Endothelial cell of hepatic sinusoid (primary cell): Measurements from ENCODE around the gene VWA5B1.
"Not testable (repeated sequence)": the region's sequence is repeated elsewhere in the genome, so short reads cannot be mapped to it uniquely, and the experiment has no call there.

Experiments used
- in situ Hi-C: cut with HindIII; loops from 2 replicates; pipeline ENCODE4 v1.10.0; 2017; ENCODE audit warnings: low sequenced_read_pairs

The VWA5B1 gene, protein sequence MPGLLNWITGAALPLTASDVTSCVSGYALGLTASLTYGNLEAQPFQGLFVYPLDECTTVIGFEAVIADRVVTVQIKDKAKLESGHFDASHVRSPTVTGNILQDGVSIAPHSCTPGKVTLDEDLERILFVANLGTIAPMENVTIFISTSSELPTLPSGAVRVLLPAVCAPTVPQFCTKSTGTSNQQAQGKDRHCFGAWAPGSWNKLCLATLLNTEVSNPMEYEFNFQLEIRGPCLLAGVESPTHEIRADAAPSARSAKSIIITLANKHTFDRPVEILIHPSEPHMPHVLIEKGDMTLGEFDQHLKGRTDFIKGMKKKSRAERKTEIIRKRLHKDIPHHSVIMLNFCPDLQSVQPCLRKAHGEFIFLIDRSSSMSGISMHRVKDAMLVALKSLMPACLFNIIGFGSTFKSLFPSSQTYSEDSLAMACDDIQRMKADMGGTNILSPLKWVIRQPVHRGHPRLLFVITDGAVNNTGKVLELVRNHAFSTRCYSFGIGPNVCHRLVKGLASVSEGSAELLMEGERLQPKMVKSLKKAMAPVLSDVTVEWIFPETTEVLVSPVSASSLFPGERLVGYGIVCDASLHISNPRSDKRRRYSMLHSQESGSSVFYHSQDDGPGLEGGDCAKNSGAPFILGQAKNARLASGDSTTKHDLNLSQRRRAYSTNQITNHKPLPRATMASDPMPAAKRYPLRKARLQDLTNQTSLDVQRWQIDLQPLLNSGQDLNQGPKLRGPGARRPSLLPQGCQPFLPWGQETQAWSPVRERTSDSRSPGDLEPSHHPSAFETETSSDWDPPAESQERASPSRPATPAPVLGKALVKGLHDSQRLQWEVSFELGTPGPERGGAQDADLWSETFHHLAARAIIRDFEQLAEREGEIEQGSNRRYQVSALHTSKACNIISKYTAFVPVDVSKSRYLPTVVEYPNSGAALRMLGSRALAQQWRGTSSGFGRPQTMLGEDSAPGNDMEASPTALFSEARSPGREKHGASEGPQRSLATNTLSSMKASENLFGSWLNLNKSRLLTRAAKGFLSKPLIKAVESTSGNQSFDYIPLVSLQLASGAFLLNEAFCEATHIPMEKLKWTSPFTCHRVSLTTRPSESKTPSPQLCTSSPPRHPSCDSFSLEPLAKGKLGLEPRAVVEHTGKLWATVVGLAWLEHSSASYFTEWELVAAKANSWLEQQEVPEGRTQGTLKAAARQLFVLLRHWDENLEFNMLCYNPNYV

DNA sequence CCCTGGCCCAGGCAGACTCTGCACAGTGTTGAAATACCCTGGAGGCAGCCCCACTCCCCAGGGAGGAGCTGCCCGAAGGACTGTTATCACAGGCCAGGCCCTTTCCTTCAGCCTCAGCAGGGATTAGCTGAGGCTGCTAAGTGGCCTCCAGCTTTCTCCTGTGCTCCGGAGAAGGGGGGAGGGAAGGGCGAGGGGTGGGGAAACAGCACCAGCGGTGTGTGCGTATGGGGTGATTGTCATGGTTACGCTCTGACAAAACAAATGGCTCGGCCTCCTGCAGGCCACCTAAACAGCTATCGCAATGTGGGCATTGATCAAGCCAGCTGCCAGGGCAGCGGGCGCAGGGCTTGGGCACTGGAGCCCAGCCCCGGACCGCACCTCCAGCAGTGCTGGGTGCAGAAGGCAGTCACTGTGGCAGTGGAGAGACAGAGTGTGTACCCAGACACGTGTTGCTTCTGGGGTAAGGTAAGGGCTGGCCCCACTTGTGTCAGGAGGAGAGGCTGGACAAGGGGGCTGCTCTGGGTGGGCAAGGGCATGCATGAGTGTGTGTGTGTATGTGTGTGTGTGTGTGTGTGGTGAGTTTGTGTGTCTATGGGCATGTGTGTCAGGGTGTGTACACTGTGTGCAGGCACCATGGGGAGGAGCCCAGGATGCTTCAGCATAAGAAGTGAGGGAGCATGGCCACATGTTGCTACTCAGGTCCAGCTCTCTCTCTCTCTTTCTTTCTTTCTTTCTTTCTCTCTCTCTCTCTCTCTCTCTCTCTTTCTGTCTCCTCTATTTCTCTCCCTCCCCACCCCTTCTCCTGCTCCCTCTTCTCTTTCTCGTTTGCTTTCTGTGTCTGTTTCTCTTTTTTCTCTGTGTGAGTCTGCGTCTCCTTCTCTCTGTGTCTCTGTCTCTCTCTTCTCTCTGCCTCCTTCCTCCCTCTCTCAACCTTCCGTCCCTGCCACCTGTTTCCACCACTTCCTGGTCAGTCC lies at the start of gene VWA5B1:
TSS of gene VWA5B1 (plus strand) at position 252 of the 974 bp plus-strand sequence. CDS start 19,727 bp downstream, outside the sequence.
- in situ Hi-C loops = no loop called here

DNA sequence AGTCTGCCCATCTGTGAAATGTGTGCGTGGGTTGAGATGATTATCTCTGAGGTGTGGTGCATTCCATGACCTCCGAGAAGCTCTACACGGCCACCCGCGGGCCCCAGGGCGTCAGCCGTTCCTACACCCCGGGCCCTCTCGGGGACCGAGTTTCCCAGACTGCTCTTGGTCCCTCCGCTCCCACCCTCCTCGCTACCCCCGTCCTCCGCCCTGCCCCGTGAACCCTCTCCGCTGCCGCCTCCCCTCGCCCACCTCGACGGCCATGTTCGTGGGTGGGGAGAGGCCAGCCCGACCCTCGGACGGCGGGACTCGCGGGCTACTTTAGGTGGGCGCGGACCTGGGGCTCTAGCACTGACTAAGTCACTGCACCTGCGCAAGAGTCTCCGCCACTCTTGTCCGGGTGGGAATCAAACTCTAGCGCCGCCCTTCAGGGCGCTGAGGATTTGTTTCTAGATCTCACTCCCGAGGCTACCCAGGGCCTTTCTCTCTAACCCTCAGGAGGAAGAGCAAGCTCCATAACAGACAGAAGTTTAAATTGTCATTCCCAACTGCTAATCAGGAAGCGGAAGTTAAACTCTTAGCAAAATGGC lies 47.7 kb upstream of the VWA5B1 start:
- in situ Hi-C loops = no loop called here

DNA sequence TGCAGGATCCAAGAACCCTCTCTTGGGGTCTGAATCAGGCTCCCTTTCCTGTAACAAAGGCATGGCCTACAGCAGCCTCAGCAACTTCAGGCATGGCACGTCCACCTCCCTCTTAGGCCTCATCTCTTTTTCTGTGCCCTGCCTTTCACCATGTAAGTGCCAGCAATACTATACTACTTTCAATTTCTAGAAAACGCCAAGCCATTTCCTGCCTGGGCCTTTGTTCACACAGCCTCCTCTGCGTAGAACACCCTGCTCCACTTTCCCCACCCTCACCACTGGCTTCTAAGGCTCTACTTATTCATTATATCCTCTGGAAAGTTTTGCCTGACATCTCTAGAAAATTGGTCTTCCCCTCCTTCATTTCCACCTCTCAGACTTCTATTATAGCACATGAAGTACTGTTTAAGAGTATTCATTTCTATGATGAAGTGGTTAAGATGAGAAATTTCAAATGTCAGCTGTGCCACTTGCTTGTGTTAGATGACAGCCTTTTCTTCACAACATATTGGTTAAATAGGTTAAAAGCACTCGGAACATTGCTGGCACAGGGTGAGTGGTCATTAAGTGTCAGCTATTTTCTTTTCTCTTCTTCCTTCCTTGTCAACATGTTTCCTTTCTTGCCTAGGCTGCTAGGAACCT lies 41.6 kb upstream of the VWA5B1 start:
- in situ Hi-C loops = no loop called here

DNA sequence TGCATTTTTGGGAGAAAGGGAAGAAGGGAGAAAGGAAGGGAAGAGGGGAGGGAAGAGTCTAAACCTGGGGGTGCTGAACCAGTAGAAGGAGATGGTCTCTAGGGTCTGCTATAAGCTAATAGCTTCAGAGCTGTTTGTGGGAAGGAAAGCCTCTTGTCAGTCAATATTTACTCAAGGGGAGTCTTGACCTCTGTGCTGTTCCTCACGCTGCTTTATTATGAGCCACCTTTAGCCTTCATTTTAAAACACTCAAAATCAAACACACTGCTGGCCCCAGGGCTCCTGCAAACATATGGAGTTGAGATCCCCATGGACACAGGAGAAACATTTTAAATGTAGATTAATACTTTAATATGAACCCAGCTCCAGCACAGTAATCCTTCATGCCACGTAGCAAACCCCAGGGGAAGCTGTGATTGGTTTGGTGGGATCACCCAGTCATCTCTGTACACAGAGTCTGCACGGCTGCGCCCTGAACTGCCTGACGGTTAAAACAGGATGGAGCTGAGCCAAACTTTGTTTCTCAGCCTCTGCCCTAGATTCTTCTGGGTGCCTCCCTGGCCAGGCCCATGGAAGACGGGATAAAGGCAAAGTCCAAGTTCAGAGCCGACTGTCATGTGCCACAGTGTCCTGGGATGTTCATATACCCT lies 40.2 kb upstream of the VWA5B1 start:
- in situ Hi-C loops = no loop called here

DNA sequence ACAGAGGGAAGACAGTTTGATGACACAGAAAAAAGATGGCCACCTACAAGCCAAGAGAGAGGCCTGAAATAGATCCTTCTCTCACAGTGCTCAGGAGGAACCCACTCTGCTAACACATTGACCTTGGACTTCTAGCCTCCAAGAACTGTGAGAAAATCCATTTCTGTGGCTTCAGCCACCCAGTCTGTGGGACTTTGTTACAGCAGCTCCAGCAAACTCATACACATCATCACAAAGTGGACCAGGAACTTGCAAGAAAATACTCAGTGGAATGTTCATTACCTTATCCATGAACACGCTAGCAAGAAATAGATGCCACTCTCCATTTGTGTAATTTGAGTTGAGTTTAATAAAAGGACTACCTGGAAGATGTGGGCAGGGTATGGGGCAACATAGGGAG lies 38.1 kb upstream of the VWA5B1 start:
- in situ Hi-C loops = no loop called here

DNA sequence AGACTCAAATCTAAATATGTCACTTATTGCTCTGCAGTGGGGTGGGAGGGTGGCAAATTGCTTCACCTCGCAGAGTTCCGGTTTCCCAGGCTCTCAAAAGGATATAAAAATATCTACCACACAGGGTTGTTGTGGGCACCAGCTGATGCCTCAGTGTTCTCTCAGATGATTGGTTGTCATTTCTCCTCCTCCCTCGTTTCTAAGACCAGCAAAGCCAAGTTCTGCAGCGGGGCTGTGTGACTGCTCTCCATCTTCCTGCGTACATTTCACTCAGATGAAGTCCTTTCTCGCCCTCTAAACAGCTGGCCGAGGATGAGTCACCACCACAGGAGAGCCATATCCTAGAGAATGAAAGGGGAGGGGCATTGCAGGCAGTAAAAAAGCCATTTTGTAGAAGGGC lies 35.0 kb upstream of the VWA5B1 start:
- in situ Hi-C loops = no loop called here

DNA sequence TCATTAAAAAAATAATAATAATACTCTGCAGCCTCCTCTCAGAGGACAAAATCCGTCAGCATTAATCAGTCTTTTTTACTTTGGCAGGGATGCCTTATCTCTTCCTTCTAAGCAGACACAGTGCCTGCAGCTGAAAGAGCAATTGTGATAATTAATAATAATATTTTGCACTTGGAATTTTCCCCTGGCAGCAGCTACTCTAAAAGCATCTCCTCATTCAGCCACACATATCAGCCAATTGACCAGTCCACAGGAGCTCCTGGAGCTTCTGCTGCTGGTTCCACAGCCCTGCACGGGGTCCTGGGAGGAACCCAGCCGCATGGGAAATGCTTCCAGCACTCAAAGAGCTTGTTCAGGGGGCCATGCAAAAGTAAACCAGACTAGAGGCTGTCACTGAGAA lies 31.0 kb upstream of the VWA5B1 start:
- in situ Hi-C loops = no loop called here

DNA sequence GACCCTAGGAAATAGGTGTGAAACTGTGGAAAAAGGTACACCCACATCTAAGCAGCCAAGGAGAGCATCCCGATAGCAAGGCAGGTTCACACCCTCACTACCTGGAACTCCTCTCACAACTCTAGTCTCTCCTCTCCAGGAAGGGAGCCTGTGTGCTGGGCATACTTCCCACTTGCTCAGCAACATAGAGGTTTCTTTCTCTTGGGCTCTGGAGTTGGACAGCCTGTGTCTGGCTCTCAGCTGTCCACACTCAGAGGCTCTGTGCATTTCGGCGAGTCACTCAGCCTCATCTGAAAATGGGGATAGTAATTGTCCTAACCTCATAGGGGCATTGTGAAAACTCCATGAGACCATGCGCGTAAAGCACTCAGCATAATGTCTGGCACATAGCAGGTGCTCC lies 29.6 kb upstream of the VWA5B1 start:
- in situ Hi-C loops = no loop called here

DNA sequence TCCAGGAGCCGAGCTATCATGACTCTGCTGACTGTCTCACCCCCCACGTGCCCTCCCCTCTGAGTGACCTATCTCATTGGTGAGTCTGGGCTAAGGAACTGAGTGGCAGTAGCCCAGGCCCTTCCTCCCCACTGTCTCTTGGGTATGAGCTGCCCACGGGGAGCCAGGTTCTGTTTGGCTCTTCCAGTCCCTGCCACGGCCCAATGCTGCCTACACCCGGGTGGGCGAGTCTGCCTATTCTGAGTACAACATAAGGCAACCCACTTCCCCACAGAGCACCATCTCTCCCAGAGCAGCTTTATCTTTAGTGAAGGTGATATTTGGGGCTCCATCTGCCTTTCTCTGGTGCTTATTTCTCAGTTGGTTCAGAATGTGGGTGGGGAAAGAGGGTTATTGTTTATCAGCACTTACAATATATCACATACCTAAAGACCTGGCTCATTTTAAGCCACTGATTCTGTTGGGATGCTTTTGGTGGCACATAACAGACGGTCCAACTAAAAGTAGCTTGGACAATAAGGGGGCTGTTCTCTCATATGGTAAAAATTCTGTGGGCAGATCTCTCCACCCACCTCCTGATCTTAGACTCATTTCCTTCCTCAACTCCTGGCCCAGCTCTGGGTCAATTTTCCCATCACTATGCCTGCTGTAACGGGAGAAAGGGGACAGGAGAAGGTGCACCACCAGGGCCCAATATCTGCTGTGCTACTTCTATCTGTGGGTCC lies 27.7 kb upstream of the VWA5B1 start:
- in situ Hi-C loops = no loop called here

DNA sequence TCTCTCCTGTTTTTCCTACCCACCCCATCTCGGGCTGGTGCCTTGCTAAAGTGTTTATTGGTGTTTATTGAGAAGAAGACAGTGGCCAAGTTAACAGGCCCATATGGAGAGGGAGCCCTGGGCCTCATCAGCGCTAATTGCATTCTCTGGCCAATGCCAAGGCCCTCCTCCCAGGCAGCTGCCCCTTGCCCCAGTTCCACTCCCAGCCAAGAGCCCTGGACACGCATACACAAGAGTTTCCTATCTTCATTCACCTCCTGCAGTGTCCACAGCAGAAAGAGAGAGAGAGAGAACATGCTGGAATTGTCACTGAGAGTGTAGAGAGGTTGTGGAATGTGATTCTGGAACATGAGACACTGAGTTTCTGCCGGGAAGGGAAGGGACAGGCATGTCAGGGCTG lies 25.4 kb upstream of the VWA5B1 start:
- in situ Hi-C loops = no loop called here

DNA sequence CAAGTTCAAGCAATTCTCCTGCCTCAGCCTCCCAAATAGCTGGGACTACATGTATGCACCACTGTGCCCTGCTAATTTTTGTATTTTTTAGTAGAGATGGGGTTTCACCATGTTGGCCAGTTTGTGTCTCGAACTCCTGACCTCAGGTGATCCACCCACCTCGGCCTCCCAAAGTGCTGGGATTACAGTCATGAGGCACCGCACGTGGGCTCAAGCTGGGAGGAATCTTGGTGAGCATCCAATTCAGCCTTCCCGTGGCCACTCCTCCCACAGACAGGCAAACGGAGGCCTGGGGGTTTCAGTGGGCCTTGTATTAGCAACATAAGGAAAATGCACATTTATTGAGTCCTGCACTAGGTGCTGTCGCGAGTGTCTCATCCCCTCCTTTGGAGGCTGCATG lies 24.5 kb upstream of the VWA5B1 start:
- in situ Hi-C loops = no loop called here

DNA sequence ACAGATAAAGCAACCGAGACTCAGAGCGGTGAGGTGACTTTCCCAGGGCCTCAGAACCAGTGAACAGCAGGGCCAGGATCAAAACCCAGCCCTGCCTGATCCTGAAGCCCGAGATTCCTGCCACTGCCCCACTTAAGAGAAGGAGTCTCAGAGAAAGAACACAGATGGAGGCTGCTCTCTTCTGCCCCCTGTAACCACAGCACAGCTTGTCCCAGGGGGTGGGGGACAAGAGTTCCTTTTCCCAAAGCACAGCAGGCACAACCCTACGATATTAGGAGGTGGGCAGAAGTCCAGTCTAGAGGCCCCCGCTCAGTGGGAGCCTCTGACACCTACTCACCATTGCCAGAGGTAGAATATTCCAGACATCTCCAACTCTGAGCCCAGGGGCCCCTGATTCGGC lies 24.0 kb upstream of the VWA5B1 start:
- in situ Hi-C loops = no loop called here

DNA sequence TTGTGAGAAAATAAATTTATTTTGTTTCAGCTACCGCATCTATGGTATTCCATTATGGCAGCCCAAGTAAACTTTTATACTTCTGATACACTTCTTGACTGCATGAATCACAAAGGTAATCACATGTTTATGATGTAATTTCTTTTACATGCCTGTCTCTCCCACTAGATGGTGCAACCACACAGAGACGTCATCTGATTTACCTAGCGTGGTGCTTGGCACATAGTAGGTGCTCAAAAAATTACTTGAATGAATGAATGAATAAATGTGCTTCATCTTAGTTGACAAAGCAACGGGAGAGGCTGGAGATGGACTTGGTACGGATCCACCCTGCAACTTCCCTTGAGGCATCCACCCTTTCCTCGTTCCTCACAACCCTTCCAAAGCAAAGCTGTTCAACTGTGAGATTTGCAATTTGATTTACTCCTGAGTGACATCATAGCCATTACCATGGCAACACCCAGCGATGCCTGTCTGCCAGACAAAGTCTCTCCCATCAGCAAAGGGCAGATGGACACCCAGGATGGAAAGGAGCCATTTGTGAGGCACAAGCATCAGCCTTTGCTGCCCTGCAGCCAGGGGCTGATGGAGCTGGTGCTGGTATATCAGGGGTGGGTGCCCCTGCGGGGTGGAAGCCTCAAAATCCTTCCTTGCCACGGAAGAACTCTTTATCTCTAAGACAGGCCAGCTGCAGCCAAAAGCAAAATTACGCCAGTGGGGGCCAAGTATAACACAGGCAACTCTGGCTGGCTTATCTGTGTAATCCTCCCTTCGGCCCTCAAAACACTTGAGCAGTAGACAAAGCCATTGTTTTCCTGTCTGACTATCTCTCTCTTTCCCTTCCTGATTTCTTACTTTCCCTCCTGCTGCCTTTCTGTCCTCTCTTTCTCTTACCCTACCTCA lies 18.9 kb upstream of the VWA5B1 start:
- in situ Hi-C loops = no loop called here

DNA sequence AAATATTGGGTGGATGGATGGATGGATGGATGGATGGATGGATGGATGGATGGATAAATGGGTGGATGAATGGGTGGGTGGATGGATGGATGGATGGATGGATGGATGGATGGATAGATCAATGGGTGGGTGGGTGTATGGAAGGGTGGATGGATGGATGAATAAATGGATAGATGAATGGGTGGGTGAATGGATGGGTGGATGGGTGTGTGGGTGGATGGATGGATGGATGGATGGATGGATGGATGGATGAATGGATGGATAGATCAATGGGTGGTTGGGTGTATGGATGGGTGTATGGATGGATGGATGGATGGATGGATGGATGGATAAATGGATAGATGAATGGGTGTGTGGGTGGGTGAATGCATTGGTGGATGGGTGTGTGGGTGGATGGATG lies 17.0 kb upstream of the VWA5B1 start:
- in situ Hi-C loops = not testable (repeated sequence)

DNA sequence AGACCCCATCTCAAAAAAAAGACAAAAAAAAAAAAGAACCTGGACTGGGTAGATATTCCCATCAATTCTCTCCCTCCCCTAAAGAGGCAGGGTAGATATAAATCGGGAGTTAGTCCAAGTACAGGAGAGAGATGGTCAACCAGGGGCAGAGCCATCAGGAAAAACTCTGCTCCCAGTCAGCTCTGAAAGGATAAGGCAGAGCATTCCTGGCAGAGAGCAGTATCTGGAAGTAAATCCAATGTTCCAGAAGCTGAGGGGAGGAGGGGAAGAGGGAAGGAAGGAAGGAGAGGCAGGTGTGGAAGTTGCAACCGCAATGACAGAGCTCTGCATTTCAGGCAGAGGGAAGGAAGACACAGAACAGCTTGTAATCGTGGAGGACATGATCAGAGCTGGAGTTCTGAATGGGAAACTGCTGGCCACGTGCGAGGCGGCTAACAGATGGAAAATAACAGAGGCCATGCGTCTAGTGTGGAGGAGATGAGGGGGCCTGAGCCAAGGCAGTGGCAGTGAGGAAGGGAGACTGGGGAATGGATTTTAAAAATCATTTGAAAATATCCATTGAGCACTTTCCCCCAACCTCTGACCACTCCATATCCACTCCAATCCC lies 15.3 kb upstream of the VWA5B1 start:
- in situ Hi-C loops = no loop called here

DNA sequence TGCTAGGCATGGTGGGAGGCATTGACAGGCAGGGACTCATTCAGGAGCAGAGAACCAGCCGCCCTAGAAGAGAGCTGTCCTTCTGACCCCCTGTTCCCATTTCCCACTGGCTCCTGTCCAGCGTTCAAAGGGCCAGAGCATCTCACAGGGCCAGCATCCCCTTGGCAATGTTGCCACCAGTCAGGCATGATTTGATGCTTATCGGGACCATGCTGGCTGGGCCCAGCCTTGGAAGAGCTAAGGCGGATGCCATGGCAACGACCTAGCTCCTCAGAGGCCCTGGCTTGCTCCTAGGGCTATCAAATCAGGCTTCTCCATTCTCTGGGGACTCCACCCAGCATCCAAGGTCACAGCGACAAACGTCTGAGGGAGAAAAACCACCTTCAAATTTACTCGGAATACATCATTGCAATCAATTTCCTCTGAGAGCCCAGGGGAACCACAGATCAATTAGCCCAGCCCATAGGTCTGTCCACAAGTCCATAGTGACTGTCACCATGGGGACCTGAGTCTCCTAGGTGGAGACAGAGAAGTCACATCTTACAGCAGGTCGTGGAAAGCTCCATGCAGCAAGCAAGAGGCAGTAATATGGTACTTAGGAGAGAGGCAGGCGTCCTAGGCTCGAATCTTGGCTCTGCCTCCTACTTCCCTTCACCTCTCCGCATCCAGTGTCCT lies 14.1 kb upstream of the VWA5B1 start:
- in situ Hi-C loops = no loop called here
